ENCODE results near the gene AVPR2.

- TF ChIP-seq CTCF (IDR thresholded peaks at IDR 0.05) (no peak), POLR2A (IDR thresholded peaks at IDR 0.05) (no peak), EP300 (IDR thresholded peaks at IDR 0.05) (no peak)
Measured at GRCh38 chrX:153864561-153865320, 39.7 kb upstream of the AVPR2 start.

Measured in ovary (tissue), 3 donors.